Activated CD8-positive, alpha-beta T cell treated with anti-CD3 and anti-CD28 coated beads for 36 hours (primary cell): Measurements from ENCODE around the gene TRAK1. TPM values are rescaled to one million over a fixed set of nuclear protein-coding genes. Genes with fewer than 3 reads are reported as not detected.

ENCODE experiments used
- ATAC-seq: fragments of 200-7000 bp; cut with Tn5 transposase; one replicate; pipeline ENCODE4 v1.10.0; 2021; ENCODE audit warnings: mild to moderate bottlenecking, moderate library complexity
- CTCF ChIA-PET: fragments of 350-600 bp; sonication (Branson Sonifier 250); formaldehyde crosslinking; loops from one replicate; lab custom pipeline; 2021; ENCODE audit warnings: antibody characterized with exemption; lab: Charles Lee
- POLR2A ChIA-PET: fragments of 350-600 bp; sonication (Branson Sonifier 250); formaldehyde crosslinking; loops from one replicate; lab custom pipeline; 2021; ENCODE audit warnings: antibody characterized with exemption; lab: Charles Lee
- DNase-seq: peaks from one replicate; pipeline ENCODE4 v3.0.0-alpha.2; 2020
- H3K27ac Mint-ChIP-seq: one replicate; pipeline ENCODE4 v1.8.0; 2021; ENCODE audit warnings: mild to moderate bottlenecking, mixed read lengths
- H3K27me3 Mint-ChIP-seq: one replicate; pipeline ENCODE4 v1.8.0; 2021; ENCODE audit warnings: mixed read lengths
- H3K36me3 Mint-ChIP-seq: one replicate; pipeline ENCODE4 v1.8.0; 2021; ENCODE audit warnings: low read depth, mixed read lengths
- H3K4me1 Mint-ChIP-seq: one replicate; pipeline ENCODE4 v1.8.0; 2021; ENCODE audit warnings: low read depth, mixed read lengths
- H3K4me3 Mint-ChIP-seq: one replicate; pipeline ENCODE4 v1.8.0; 2021; ENCODE audit warnings: mild to moderate bottlenecking, moderate library complexity, mixed read lengths
- H3K9me3 Mint-ChIP-seq: one replicate; pipeline ENCODE4 v1.8.0; 2021; ENCODE audit warnings: mixed read lengths
- CTCF ChIP-seq: fragments of 200-600 bp; IDR thresholded peaks from one replicate; pipeline ENCODE4 v1.8.0; 2022; ENCODE audit warnings: antibody characterized with exemption, mild to moderate bottlenecking
- intact Hi-C: fragments of 100-400 bp; cut with micrococcal nuclease; formaldehyde crosslinking; loops from one replicate; pipeline ENCODE4 v1.10.0; 2022
- total RNA-seq, 2 experiments: library from RNA; stranded (reverse); gene quantifications; one replicate each; pipeline ENCODE4 v1.2.3, GENCODE V29; 2021

The TRAK1 gene
- total RNA-seq, 2 experiments from 2014 or later, result 24.1 to 24.3 TPM

- TF ChIP-seq CTCF, result no peak
- DNase-seq (no peak), ATAC-seq (no peak)
- Mint-ChIP-seq H3K4me3 (no peak overlapping the region), H3K4me1 (no peaks in the 10 kb centered on the region), H3K36me3 (peaks cover 36% of the 10 kb centered on the region), H3K9me3 (no peaks in the 10 kb centered on the region), H3K27ac (no peak overlapping the region), H3K27me3 (no peaks in the 10 kb centered on the region)
- ChIA-PET POLR2A (no interaction called here), CTCF (interaction anchor here (0.9 to 2.9 kb wide), 2 partner anchors 15 to 341 kb away, joined by 3 to 28 read pairs; no protein-coding TSS in a partner anchor)
- intact Hi-C loops, result no loop called here
These were observed 114.8 kb downstream of the TRAK1 start for GRCh38 chr3:42205800-42206514.

- Mint-ChIP-seq H3K4me3 (no peak overlapping the region), H3K4me1 (peaks cover 22% of the 10 kb centered on the region), H3K27me3 (no peaks in the 10 kb centered on the region), H3K27ac (no peak overlapping the region), H3K9me3 (no peaks in the 10 kb centered on the region), H3K36me3 (peaks cover 34% of the 10 kb centered on the region)
- intact Hi-C loops, result no loop called here
- TF ChIP-seq CTCF, result no peak
- CTCF ChIA-PET, result interaction anchor here (1.7 to 3.0 kb wide), 2 partner anchors 19 to 20 kb away, joined by 4 to 14 read pairs; no protein-coding TSS in a partner anchor
- POLR2A ChIA-PET, result interaction anchor here (0.6 kb wide), 1 partner anchor 503 kb away, joined by 3 read pairs; no protein-coding TSS in a partner anchor
- DNase-seq, result no peak
- no peak for ATAC-seq
These were observed 118.8 kb downstream of the TRAK1 start for GRCh38 chr3:42209917-42210316.

- H3K27me3 Mint-ChIP-seq, result no peaks in the 10 kb centered on the region
- peaks cover 29% of the 10 kb centered on the region for H3K4me1 Mint-ChIP-seq
- peaks cover 32% of the 10 kb centered on the region for H3K36me3 Mint-ChIP-seq
- H3K4me3 Mint-ChIP-seq, result no peak overlapping the region
- POLR2A ChIA-PET, result interaction anchor here (0.6 kb wide), 1 partner anchor 196 kb away, joined by 3 read pairs; no protein-coding TSS in a partner anchor
- DNase-seq (no peak), ATAC-seq (no peak)
- CTCF ChIA-PET, result interaction anchor here (0.8 to 3.0 kb wide), 3 partner anchors 19 to 233 kb away, joined by 3 to 14 read pairs (median 4); no protein-coding TSS in a partner anchor
- intact Hi-C loops, result no loop called here
- H3K27ac Mint-ChIP-seq, result no peak overlapping the region
- H3K9me3 Mint-ChIP-seq, result no peaks in the 10 kb centered on the region
- no peak for TF ChIP-seq CTCF
These were observed 119.6 kb downstream of the TRAK1 start for GRCh38 chr3:42210726-42211125.

- Mint-ChIP-seq H3K36me3 (peaks cover 24% of the 10 kb centered on the region), H3K4me3 (no peak overlapping the region), H3K27me3 (no peaks in the 10 kb centered on the region), H3K9me3 (no peaks in the 10 kb centered on the region), H3K27ac (peak overlapping the region; percentile 40), H3K4me1 (peaks cover 53% of the 10 kb centered on the region)
- TF ChIP-seq CTCF, result no peak
- intact Hi-C loops, result no loop called here
- POLR2A ChIA-PET, result no interaction called here
- ATAC-seq, result peak; percentile 46
- CTCF ChIA-PET, result interaction anchor here (1.1 to 3.6 kb wide), 2 partner anchors 22 to 230 kb away, joined by 4 to 17 read pairs; no protein-coding TSS in a partner anchor
- DNase-seq, result peak; percentile 34
These were observed 122.3 kb downstream of the TRAK1 start for GRCh38 chr3:42213417-42213816.

- Mint-ChIP-seq H3K9me3 (no peaks in the 10 kb centered on the region), H3K27me3 (no peaks in the 10 kb centered on the region), H3K4me1 (peaks cover 53% of the 10 kb centered on the region), H3K27ac (peak overlapping the region; percentile 40), H3K4me3 (no peak overlapping the region), H3K36me3 (peaks cover 20% of the 10 kb centered on the region)
- ChIA-PET POLR2A (no interaction called here), CTCF (interaction anchor here (1.4 to 3.6 kb wide), 2 partner anchors 23 to 33 kb away, joined by 6 to 17 read pairs; no protein-coding TSS in a partner anchor)
- DNase-seq, result peak; percentile 20
- intact Hi-C loops, result no loop called here
- ATAC-seq, result peak; percentile 50
- TF ChIP-seq CTCF, result no peak
These were observed 122.9 kb downstream of the TRAK1 start for GRCh38 chr3:42214064-42214463.
